T47D (cell line): ENCODE results near the gene MAP2K5.

Experiments
- DNase-seq, 2 experiments: peaks; one replicate each; pipeline versions ENCODE4 v3.0.0 to v3.0.0-alpha.2; 2011 to 2012; ENCODE audit warnings: low read depth in 1 of 2, low spot score in 1 of 2
- JUND ChIP-seq: IDR thresholded peaks from 2 replicates; pipeline ENCODE4 v1.6.1; 2012; ENCODE audit warnings: low read depth
- in situ Hi-C: cut with HindIII; loops from 2 replicates; pipeline ENCODE4 v1.10.0; 2016; ENCODE audit warnings: low sequenced_read_pairs, low pct_unique_long_range_greater_than_20kb

MAP2K5 gene

DNA sequence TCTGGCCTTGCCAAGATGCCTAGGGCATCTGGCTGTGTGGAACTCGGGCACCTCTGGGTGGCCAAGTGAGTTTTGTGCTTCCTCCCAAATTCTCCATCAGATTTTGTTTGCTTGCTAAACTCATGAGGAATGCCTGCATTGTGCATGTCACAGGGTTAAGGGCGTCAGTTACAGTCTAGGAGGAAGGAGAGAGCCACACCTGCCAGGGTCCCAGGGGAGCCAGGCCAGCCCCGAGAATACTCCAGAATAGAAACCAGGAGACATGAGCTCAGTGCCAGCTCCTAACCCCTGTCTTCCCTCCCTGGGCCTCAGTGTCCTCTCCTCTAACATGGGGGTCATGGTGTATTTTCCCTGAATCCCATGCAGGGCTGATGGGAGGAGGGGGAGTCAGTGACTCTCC, 260.8 kb downstream of the MAP2K5 start:
- DNase-seq = peak; percentile 31 to 44
- TF ChIP-seq JUND = no peak
- in situ Hi-C loops = no loop called here

DNA sequence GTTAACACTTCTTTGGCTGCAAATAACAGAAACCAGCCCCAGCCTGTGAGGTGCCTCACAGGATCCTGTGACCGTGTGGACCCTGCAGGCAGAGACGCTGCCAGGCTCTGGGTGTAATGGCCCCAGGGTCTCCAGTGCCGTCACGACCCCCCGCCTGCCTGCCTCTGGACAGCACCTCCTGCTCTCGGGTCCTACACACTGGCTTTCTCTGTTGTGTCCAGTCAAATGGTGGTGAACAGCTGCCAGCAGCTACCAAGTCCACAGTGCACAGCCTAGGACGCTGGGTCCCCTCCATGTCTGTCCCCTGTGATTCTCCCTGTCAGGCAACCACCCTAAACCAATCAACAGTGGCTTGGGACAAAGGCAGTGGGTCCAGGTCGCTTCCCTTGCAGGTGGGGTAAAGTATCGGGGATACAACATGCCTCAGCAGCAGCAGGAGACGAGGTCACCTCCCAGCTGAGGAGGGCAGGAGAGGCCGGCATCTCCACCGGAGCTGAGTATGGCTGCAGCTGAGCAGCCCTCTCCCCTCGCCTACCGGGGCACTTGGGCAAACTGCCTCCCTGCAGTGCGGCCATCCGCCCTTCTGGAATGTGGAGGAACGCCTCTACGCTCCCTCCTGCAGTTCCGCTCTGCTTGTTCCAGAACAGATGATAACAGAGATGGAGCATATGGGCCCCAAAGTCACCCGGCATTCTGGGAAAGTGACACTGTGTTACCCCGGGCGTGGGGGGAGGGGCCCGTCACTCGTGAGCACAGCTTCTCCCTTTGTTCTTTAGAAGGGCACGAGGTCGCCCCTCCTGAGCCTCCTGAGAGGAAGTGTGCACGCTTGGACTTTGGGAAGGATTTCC, 261.7 kb downstream of the MAP2K5 start:
- no peak for TF ChIP-seq JUND
- in situ Hi-C loops = no loop called here
- DNase-seq = no peak

DNA sequence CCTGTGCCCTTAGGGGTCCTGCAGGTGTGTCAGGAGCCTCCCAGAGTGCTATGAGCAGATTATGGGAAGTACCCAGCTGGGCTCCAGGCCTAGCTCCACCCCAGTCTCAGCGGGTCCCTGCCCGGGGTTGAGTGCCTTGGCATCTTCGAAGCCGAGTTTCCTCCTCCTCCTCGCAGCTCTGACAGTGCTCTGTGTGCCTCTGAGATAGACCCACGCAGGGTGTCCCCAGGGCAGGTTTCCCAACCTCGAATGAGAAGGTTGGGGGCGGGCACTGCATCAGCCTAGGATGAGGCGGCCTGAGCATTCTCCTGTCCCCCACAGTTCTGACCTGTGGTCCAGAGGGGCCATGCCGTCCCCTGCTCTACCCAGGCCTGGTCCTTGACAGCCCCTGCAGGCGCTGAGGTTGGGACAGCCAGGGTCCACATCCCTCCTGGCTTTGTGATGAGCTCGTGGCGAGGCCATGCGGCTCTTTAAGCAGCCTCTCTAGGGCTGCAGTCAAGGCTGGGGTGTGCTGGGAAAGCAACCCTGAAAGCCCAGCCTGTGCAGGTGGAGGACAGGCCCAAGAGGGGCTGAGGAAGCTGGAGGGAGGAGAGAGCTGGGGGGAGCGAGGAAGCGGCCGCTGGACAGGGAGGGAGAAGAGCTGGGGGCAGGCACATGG, 262.6 kb downstream of the MAP2K5 start:
- no peak for DNase-seq
- no peak for TF ChIP-seq JUND
- in situ Hi-C loops = no loop called here

DNA sequence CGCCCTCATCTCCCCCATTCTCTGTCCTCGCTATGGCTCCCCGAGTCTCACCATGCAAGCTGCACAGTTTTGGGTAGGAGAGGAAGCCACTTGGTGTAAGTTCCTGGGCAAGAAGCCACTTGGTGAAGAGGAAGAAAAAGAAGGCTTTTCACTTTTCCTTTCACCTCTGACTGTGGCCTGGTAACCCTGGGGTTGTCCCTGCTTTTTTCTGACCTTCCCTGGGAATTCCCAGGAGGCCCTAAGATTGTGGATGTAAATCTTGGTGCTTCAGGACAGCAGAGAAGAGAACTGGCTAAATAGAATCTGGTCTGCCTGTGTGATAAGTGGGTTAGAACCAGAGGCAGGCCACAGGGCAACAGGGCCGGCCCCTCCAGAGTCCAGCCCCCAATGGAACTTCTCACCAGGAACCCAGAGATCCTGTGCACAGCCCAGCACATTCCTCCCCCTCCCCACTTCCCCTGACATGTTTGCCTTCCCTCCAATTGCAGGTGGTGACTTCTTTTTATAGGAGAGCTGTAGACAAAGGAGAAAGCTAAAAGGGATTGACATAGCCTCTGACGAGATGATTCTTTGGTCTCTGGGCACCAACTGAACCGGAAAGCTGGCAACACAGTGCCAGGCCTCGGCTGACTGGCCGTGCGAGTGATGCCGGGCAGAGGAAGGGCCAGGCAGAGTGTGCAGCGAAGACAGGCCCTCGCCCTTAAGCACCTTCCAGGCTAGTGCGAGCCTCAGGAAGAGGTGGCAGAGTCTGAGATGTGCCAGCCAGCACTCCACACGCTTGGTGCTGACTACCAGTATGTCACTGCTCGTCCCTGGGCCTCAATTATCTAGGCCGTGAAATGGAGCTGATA, 263.4 kb downstream of the MAP2K5 start:
- DNase-seq = no peak
- in situ Hi-C loops = no loop called here
- no peak for TF ChIP-seq JUND

DNA sequence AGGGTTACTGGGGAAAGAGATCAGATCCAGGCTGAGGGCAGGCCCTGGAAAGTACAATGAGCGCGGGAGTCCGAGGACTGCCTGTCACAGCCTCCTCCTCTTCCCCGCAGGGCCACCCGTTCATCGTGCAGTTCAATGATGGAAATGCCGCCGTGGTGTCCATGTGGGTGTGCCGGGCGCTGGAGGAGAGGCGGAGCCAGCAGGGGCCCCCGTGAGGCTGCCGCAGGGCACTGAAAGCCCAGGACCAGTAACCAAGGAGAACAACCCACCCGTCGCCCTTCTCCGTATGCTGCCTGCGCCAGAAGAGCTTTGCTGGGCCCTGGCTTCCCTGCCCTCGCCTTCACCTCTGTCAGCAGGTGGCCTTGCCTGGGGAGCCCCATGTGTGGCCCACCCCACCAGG, 264.0 kb downstream of the MAP2K5 start:
- no peak for DNase-seq
- no peak for TF ChIP-seq JUND
- in situ Hi-C loops = no loop called here

DNA sequence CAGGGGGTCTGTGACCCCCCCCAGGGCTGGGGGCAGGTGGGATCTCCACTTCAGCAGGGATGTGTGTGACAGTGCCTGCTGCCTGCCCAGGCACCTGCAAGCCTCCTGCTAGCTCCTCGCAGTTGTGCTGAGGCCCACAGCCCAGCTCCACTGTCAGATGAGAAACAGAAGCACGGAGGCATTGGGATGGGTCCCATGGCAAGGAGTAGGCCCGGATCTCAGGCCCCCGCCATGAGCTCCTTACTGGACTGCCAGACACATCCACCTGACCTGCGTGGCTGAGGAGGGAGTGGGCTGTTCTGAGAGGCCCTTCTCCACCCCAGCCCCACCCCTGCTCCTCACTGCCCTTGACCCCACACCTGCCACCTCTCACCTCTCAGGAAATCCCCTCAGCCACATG, 264.6 kb downstream of the MAP2K5 start:
- TF ChIP-seq JUND = no peak
- in situ Hi-C loops = no loop called here
- DNase-seq = no peak

DNA sequence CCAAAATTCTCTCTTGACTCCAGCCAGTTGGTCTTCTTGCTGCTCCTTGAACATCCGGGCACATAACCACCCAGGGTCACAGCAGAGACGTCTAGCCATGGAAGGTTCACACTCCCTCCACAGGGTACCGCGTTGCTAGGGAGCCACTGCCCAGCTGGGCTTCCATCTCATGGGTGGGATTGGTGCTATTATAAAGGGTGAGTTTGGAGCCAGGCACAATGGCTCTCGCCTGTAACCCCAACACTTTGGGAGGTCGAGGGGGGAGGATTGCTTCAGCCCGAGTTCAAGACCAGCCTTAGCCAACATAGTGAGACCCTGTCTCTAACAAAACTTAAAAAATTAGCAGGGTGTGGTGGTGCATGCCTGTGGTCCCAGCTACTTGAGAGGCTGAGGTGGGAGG, 265.3 kb downstream of the MAP2K5 start:
- in situ Hi-C loops = no loop called here
- DNase-seq = no peak
- no peak for TF ChIP-seq JUND

DNA sequence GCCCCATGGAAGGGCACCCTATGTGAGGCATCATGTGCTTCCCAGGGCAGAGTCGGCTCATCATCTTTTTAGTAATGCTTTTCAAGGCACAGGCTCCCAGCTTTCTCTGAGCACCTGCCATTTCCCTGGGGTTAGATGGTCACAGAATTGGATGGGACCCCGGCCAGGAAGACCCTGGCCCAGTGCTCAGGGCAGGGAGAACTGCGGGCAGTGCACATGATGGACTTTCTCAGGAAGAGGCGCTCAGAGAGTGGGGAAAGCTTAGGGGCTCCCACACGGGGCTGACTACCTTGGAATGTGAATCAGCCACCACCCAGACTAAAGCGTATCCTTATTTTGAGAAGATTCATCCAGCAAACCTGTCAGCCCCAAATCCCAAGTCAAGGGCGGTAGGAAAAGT, 266.3 kb downstream of the MAP2K5 start:
- TF ChIP-seq JUND = no peak
- in situ Hi-C loops = no loop called here
- no peak for DNase-seq

DNA sequence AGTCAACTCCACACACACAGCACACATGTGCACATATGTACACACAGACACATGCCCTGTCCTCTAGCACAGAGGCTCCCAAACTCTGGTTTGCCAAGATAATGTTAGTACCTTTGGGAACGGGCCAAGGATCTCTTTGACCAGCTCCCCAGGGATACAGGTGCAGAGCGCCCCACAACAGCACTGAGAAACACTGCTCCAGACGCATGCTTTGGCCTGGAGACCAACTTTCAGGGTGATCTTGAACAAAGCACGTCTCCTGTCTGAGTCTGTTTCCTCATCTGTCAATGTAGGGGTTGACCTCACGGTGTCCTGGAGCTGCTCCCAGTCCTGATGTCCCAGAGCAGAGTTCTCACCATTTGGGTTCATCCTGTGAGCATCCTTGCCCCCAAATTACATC, 266.9 kb downstream of the MAP2K5 start:
- no peak for DNase-seq
- in situ Hi-C loops = no loop called here

DNA sequence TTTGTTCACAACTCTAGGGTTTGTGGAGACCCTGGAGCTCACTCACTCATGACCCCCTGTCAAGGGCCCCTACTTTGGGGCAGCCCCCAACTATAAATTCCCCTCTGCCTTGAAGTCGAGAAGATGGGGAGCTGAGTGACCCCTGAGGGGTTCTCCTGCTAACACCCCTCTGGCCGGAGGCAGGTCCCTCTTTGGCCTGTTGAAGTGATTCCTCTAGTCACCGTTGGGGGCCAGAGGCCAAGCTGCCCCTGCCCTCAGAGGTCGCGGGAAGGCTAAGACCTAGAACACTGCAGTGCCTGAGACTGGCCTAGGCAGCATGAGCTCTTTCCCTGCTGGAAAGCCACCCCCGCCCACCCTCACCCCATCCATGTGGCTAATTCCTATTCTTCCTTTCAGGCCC, 267.4 kb downstream of the MAP2K5 start:
- in situ Hi-C loops = no loop called here
- TF ChIP-seq JUND = no peak
- DNase-seq = no peak

More for the DNA sequence above, 266.9 kb downstream of the MAP2K5 start:
- TF ChIP-seq JUND = no peak

DNA sequence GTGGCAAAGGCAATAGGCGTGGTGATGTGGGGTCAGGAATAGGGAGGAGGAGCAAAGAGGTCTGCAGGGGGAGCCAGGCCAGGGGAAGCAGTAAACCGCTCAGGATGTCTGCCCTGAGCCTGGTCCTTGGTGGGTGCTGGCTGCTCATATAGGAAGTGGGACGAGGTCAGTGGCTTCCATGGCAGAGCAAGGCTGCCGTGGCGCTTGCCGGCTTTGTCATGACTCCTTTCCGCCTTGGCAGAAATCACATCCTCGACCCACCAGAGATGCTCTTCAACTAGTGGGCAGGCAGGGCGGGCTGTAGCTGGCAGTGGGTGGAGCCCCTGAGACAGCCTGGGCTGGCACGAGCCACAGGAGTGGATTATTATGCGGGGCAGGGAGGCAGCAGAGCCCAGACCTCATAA, 269.7 kb downstream of the MAP2K5 start:
- in situ Hi-C loops = no loop called here
- no peak for DNase-seq
- no peak for TF ChIP-seq JUND

DNA sequence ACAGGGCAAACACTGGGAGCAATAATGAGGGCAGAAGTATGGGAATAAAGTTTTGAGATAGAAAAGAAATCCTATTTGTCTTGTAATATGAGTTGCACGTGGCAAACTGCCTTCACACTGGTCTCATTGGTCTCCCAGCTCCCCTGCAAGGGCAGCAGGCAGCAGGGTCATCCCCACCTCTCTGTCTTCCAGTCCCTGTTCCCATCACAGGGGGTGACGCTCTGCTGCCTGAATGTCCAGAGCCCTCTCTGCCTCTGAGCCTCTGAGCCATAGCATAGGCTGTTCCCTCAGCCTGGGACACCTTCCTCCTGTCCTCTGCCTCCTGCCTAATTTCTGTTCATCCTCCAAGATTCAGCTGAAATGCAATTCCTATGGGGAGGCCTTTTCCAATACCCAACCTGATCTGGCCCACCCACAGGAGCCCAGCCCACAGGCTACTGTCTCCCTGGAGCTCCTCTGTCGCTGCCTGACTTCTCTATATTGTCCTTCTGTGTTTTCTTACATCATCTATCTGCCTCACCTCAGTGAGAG, 270.7 kb downstream of the MAP2K5 start:
- TF ChIP-seq JUND = no peak
- no peak for DNase-seq
- in situ Hi-C loops = no loop called here

DNA sequence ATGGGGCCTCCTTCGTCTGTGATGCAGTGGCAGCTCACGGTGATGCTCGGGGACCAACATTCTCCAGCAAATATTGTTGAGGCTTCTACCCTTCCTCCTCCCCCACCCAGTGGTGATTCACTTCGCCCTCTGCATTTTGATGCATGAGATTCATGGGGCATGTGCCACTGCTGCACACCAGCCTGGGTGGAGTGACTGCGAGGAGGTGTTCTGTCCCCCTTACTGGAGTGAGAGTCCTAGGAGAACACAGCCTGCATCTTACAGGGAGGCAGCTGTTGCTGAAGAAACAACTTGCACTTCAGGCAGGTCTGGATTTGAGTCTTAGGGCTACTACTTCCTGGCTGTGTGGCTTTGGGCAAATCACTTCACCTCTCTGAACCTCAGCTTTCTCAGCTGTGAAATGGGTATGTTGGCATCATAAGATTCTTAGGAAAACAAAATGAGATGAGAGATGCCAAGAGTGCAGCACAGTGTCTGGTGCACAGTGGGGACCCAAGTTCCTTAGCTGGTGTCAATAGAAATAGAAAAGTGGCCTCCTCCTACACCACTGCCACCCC, 272.6 kb downstream of the MAP2K5 start:
- DNase-seq = no peak
- in situ Hi-C loops = no loop called here
- no peak for TF ChIP-seq JUND
